IPS-18c (cell line): ENCODE measurements around the gene ATP2A1.

ENCODE experiments used
- H3K4me3 ChIP-seq: 2 replicates; pipeline ENCODE4 v1.7.0; 2013; ENCODE audit warnings: low read depth, mild to moderate bottlenecking, low read length, moderate library complexity; ENCODE audit not compliant: insufficient read depth
- H3K9me3 ChIP-seq: one replicate; pipeline ENCODE4 v1.6.1; 2013; ENCODE audit warnings: mild to moderate bottlenecking, low read length, moderate library complexity; ENCODE audit not compliant: control insufficient read depth, insufficient read depth

Gene ATP2A1

GRCh38 chr16:28878083-28878926 lies at the start of gene ATP2A1:
Gene ATP2A1 (plus strand): TSS chr16:28878488. CDS start chr16:28878672, 184 bp downstream.
- Histone ChIP-seq H3K9me3 (no peaks in the 10 kb centered on the region), H3K4me3 (peak within 1 kb of the TSS; percentile 83)

DNA sequence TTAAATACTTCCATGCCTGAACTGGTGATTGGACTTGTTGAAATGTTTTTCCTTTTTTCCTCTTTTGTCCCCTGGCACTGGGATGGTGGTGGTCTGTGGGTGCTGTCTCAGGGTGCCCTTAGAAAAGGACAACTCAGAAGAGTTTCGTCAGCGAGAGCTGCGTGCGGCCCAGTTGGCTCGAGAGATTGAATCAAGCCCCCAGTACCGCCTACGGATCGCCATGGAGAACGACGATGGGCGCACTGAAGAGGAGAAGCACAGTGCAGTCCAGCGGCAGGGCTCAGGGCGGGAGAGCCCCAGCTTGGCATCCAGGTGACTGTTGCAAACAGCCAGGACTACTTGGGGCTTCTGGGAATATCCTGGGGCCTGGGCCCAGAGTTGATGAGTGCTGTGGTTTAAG lies 48.5 kb upstream of the ATP2A1 start:
- no peaks in the 10 kb centered on the region for H3K9me3 ChIP-seq

DNA sequence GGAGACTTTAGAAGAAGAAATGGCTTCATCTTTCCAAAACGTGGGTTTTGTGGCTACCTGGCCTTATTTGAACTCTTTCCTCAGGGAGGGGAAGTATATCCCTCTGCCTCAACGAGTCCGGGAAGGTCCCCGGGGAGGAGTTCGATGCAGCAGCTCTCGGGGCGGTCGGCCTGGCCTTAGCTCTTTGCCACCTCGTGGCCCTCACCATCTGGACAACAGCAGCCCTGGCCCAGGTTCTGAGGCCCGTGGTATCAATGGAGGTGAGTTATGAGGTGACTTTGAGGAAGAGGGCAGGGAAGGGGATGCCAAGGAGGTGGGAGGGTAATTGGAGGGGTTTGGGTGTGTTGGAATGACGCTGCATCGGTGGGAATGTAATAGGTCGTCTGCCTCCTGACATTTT lies 47.8 kb upstream of the ATP2A1 start:
- no peaks in the 10 kb centered on the region for H3K9me3 ChIP-seq
- no peak overlapping the region for H3K4me3 ChIP-seq

More for the DNA sequence above, 48.5 kb upstream of the ATP2A1 start:
- no peak overlapping the region for H3K4me3 ChIP-seq

DNA sequence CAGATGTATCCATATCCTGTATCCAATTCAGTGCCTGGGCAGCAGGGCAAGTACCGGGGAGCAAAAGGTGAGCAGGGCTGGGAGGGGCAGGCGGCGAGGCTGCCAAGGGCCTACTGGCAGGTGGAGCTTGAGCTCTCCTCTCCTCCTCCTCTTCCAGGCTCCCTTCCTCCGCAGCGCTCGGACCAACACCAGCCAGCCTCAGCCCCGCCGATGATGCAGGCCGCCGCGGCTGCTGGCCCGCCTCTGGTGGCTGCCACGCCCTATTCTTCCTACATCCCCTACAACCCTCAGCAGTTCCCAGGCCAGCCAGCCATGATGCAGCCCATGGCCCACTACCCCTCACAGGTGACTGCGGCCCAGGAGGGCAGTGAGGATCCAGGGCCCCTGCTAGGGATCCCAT lies 43.9 kb upstream of the ATP2A1 start:
- Histone ChIP-seq H3K9me3 (no peaks in the 10 kb centered on the region), H3K4me3 (no peak overlapping the region)

- Histone ChIP-seq H3K4me3 (no peak overlapping the region), H3K9me3 (no peaks in the 10 kb centered on the region)
Measured at GRCh38 chr16:28834873-28835863, 43.1 kb upstream of the ATP2A1 start.

DNA sequence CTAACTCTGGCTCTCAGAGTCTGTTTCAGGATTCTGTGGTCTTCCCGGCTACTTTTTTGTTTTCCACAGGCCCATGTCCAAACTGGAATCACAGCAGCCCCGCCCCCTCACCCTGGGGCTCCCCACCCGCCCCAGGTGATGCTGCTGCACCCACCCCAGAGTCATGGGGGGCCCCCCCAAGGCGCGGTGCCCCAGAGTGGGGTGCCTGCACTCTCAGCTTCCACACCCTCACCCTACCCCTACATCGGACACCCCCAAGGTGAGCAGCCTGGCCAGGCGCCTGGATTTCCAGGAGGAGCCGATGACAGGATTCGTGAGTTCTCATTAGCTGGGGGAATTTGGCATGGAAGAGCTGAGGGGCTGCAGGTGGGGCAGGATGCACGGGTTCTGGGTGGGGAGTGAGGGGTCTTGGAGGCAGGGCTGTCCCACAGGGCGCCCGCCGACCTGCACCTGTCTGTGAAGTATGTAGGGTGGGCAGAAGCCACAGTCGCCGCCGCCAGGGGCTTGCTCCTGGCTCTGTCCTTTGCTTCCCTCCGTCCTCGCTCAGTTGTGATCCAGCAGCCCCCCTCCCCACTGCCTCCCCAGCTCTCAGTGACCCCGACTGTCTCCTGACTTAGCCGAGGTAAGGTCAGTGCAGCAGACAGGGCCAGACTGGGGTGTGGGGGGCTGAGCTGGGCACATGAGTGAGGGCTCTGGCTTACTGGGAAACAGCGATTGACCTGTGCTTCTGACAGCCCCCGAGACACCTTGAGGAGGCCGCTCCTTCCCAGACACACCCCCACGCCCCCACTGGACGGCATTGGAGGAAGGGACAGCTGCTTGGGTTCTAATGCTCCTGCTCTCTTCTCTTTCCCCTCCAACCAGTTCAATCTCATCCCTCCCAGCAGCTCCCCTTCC lies 42.2 kb upstream of the ATP2A1 start:
- H3K9me3 ChIP-seq: no peaks in the 10 kb centered on the region
- no peak overlapping the region for H3K4me3 ChIP-seq

DNA sequence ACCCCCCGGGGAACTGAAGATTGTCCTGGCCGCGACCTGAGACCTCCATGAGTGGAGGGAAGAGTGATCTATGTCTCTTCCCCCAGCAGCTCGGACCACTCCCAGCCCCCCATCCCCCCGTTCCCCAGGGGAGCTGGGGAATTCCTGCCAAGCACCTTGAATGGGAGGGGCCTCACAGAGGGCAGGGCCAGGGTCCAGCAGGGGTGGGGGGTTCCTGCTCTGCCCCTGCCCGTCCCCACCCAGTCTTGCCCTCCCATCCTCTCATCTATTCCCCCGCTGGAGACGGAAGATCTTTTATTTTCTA lies 41.6 kb upstream of the ATP2A1 start:
- H3K9me3 ChIP-seq: no peaks in the 10 kb centered on the region
- H3K4me3 ChIP-seq: no peak overlapping the region

DNA sequence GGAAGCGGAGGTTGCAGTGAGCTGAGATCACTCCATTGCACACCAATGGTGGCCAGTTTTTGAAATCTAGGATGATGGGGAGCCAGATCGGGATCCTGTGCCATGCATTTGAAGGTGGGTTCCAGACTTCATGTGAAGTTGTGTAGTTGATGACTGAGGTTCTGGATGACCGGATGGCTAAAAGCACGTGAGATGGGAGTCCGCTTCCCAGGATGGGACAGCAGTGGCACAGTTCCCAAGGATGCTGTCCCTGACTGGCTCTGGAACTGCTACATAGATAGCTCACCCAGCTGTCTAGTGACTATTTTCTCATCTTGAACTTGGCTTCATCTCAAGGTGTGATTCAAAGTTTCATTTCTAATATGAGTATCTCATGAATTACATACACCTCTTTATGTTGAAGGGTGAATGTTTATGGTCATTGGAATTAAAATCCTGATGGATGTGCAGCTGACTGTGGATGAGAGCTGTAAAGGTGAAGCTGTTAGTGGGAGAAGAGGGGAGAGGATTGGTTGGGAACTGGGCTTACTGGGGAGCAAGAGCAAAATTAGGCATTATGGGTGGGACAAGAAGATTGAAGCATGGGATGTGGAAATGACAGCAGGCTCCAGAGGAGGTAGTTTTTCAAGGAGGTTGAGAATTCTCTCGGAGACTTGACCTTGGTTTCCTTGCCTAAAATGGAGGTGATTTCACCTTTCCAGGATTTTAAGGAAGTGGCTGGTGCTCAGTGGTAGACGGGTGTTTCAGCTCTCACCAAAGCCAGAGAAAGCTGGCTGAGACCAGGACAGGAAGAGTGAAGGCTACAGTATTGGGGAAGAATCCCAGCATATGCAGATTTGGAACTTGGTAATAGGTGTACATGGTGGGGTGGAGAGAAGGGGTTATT lies 40.4 kb upstream of the ATP2A1 start:
- Histone ChIP-seq H3K4me3 (no peak overlapping the region), H3K9me3 (no peaks in the 10 kb centered on the region)

DNA sequence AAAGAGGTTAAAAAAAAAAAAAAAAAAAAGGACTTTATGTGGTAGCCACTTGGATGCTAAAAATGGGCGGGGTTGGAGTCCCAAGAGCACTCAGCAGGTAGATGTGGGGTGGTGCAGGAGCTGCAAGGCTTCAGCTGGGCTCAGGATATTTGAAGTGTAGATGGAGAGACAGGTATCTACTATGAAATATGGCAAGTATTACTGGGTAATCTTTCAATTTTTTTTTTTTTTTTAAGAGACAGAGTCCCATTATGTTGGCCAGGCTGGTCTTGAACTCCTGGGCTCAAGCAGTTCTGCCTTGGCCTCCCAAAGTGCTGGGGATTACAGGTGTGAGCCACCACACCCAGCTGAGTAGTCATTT lies 39.8 kb upstream of the ATP2A1 start:
- Histone ChIP-seq H3K4me3 (no peak overlapping the region), H3K9me3 (no peaks in the 10 kb centered on the region)

- H3K4me3 ChIP-seq: no peak overlapping the region
Measured at GRCh38 chr16:28839004-28839639, 39.2 kb upstream of the ATP2A1 start.

GRCh38 chr16:28839899-28840298 lies 38.4 kb upstream of the ATP2A1 start:
- no peak overlapping the region for H3K4me3 ChIP-seq
- no peaks in the 10 kb centered on the region for H3K9me3 ChIP-seq

More at GRCh38 chr16:28839004-28839639, 39.2 kb upstream of the ATP2A1 start:
- no peaks in the 10 kb centered on the region for H3K9me3 ChIP-seq

- H3K4me3 ChIP-seq: no peak overlapping the region
- H3K9me3 ChIP-seq: no peaks in the 10 kb centered on the region
Measured at GRCh38 chr16:28842696-28843095, 35.6 kb upstream of the ATP2A1 start.

DNA sequence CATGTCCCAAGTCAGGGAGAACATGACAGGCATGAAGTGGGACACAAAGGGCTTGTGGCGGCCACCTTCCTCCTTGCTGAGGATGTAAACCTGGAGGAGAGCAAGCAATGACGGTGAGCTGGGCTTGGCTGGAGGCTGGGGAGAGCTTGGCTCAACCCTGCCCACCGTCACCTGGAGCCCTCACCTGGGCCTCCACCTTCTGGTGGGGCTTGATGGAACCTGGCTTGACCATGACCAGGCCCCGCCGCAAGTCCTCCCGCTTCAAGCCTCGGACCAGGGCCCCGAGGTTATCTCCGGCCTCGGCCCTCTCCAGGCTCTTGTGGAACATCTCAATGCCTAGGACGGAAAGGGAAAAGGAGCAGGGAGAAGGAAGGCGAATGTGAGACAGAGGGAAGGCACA lies 34.5 kb upstream of the ATP2A1 start:
- H3K9me3 ChIP-seq: no peaks in the 10 kb centered on the region
- no peak overlapping the region for H3K4me3 ChIP-seq

DNA sequence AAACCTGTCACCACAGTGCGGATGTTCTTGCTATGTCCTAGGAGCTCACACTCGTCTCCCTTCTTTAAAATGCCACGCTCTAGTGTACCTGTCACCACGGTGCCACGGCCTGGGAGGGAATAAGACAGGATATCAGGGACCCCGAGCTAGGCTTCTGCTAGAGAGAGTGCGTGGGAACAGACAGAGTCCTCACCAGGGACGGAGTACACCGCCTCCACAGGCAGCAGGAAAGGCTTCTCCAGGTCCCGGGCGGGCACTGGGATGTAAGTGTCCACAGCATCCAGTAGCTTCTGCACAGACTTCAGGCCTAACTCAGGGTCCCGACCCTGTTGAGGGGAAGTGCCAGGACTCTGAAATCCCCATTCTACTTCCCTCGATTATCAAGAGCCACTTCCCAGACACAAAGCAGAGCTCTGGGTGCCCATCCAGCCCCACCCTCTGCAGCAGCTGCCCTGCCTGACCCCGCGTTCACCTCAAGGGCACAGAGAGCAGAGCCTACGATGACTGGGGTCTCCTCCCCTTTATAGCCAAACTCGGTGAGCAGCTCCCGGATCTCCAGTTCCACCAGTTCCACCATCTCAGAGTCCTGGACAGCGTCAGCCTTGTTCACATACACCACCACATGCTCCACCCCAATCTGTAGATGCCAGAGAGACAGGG lies 33.9 kb upstream of the ATP2A1 start:
- Histone ChIP-seq H3K4me3 (no peak overlapping the region), H3K9me3 (no peaks in the 10 kb centered on the region)

DNA sequence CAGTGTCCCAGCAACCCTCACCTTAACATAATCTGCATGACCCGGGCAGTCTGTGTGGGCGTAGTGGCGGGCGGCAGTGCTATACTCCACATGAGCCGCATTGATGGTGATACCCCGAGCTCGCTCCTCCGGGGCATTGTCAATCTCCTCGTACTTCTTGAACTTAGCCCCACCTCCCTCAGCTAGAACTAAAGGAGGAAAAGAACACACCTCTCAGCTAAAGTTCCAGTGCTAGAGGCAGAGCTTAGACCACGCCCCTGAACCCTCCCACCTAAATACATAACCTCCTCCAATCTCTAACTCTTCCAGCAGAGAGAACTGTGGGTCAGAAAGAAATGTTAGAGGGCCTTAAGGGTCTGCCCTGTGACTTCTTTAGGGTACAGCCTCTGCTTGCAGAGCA lies 33.0 kb upstream of the ATP2A1 start:
- Histone ChIP-seq H3K4me3 (peak overlapping the region; percentile 94), H3K9me3 (no peaks in the 10 kb centered on the region)

- Histone ChIP-seq H3K9me3 (no peaks in the 10 kb centered on the region), H3K4me3 (peak overlapping the region; percentile 94)
Measured at GRCh38 chr16:28845761-28846079, 32.6 kb upstream of the ATP2A1 start.
